A673 (cell line): ENCODE measurements around the gene CPZ.

ENCODE experiments used
- EZH2 ChIP-seq: fragments of 200-600 bp; sonication (generic); IDR thresholded peaks from 2 replicates; pipeline ENCODE4 v1.6.1; 2017; ENCODE audit warnings: borderline replicate concordance, low read depth, mild to moderate bottlenecking, mixed read lengths, antibody characterized with exemption, low read length; ENCODE audit not compliant: poor library complexity, severe bottlenecking
- TF ChIP-seq, protein P1 (sequence below): fragments of 300-800, 200-600 bp; sonication (generic); conservative IDR thresholded peaks from 2 replicates; pipeline ENCODE4 v1.5.1; 2017; ENCODE audit warnings: low read depth, mild to moderate bottlenecking, antibody characterized with exemption, low read length, moderate library complexity, mixed read lengths

DNA sequence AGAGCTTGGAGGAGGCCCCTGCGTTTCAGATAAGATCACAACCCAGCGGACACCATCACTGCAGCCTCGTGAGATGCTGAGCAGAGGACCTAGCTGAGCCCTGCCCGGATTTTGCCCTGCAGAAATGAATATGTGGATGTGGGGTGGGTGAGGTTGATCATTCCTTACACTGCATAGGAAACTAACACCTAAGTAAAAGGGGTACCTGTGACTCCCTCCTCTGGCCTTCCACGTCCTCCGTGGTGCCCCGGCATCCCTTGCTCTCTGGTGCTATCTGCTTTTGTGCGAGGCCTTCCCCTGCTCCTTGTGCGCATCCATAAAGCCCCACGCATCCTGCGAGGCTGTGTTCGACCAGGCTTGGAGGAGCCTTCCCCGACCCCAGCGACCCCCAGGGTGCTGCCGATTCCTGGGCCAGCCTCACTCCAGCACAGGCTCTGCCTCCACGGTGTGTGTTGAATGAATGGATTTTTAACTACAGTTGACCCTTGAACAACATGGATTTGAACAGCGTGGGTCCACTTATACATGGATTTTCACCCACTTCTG, 37.9 kb upstream of the CPZ start:
- TF ChIP-seq, protein P1, sequence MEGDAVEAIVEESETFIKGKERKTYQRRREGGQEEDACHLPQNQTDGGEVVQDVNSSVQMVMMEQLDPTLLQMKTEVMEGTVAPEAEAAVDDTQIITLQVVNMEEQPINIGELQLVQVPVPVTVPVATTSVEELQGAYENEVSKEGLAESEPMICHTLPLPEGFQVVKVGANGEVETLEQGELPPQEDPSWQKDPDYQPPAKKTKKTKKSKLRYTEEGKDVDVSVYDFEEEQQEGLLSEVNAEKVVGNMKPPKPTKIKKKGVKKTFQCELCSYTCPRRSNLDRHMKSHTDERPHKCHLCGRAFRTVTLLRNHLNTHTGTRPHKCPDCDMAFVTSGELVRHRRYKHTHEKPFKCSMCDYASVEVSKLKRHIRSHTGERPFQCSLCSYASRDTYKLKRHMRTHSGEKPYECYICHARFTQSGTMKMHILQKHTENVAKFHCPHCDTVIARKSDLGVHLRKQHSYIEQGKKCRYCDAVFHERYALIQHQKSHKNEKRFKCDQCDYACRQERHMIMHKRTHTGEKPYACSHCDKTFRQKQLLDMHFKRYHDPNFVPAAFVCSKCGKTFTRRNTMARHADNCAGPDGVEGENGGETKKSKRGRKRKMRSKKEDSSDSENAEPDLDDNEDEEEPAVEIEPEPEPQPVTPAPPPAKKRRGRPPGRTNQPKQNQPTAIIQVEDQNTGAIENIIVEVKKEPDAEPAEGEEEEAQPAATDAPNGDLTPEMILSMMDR = no peak
- TF ChIP-seq EZH2 = no peak
